HCT116 (cell line): ENCODE data around the gene MRPL33. TPM values are rescaled to one million over a fixed set of nuclear protein-coding genes. Genes with fewer than 3 reads are reported as not detected.

Experiments
- ATAC-seq: fragments of 200-7000 bp; cut with Tn5 transposase; 2 replicates; pipeline ENCODE4 v1.9.1; 2020; ENCODE audit warnings: mild to moderate bottlenecking, moderate library complexity
- BruUV-seq: library from RNA; stranded (reverse); fragments of 400-500 nt; replicated peaks from 2 replicates; lab custom pipeline; 2021; lab: Mats Ljungman, UMichigan
- CTCF ChIA-PET: fragments of 300-600 bp; sonication (Branson Sonifier 250); formaldehyde crosslinking; loops from one replicate; lab custom pipeline; 2021; ENCODE audit warnings: antibody characterized with exemption; lab: Charles Lee
- POLR2A ChIA-PET: fragments of 300-600, 350-600 bp; sonication (Branson Sonifier 250); formaldehyde crosslinking; loops from one replicate; lab custom pipeline; 2021; ENCODE audit warnings: antibody characterized with exemption; lab: Charles Lee
- RAD21 ChIA-PET, 2 experiments: fragments of 300-600 bp; sonication (Branson Sonifier 250); formaldehyde crosslinking; loops; one replicate each; lab custom pipeline; 2023; ENCODE audit warnings: low total read pairs in 2 of 2; ENCODE audit not compliant: uncharacterized antibody in 2 of 2, unreplicated experiment in 2 of 2, low non-redundant PET in 1 of 2; lab: Charles Lee
- DNase-seq: peaks from one replicate; pipeline ENCODE4 v3.0.0-alpha.2; 2010; ENCODE audit warnings: low read depth, low spot score
- H2AFZ ChIP-seq: fragments of 200-600 bp; shearing (Covaris generic), sonication (generic); 2 replicates; pipeline ENCODE4 v1.6.1; 2017; ENCODE audit warnings: low read depth, mixed run types, mixed read lengths, antibody characterized with exemption, low read length; ENCODE audit not compliant: poor library complexity, severe bottlenecking
- H3K27ac ChIP-seq: 2 replicates; pipeline ENCODE4 v1.5.1; 2012; ENCODE audit warnings: low read depth, low read length
- H3K27me3 ChIP-seq: fragments of 200-600 bp; sonication (generic); 2 replicates; pipeline ENCODE4 v1.6.1; 2016; ENCODE audit warnings: mixed run types, low read length, mixed read lengths; ENCODE audit not compliant: insufficient read depth
- H3K36me3 ChIP-seq, 2 experiments: fragments of 200-500 bp in 1 of 2; fragments of 200-600 bp in 1 of 2; sonication (Bioruptor generic) in 1 of 2; sonication (generic) in 1 of 2; 2 replicates each; pipeline versions ENCODE4 v1.5.1 to v1.6.1; 2014 to 2016; ENCODE audit warnings: low read length in 2 of 2, inconsistent platforms in 1 of 2, mixed read lengths in 1 of 2, mixed run types in 1 of 2; ENCODE audit not compliant: insufficient read depth in 2 of 2, control insufficient read depth in 1 of 2
- H3K4me1 ChIP-seq, 2 experiments: fragments of 200-600 bp in 1 of 2; sonication (generic) in 1 of 2; 2 replicates each; pipeline versions ENCODE4 v1.5.1 to v1.6.1; 2012 to 2017; ENCODE audit warnings: low read length in 2 of 2, inconsistent platforms in 1 of 2, mild to moderate bottlenecking in 1 of 2, mixed read lengths in 1 of 2, mixed run types in 1 of 2, moderate library complexity in 1 of 2; ENCODE audit not compliant: insufficient read depth in 2 of 2, control insufficient read depth in 1 of 2
- H3K4me2 ChIP-seq: fragments of 200-600 bp; sonication (generic); 2 replicates; pipeline ENCODE4 v1.6.1; 2017; ENCODE audit warnings: mixed run types, low read length, mixed read lengths
- H3K4me3 ChIP-seq, 2 experiments: fragments of 200-600 bp in 1 of 2; sonication (generic) in 1 of 2; replicated peaks in 1 of 2; 2 replicates each; pipeline ENCODE4 v1.5.1; 2011 to 2016; ENCODE audit warnings: low read length in 2 of 2, control low read depth in 1 of 2, low read depth in 1 of 2, mild to moderate bottlenecking in 1 of 2, mixed read lengths in 1 of 2, mixed run types in 1 of 2
- H3K79me2 ChIP-seq: fragments of 200-600 bp; sonication (generic); 2 replicates; pipeline ENCODE4 v1.6.1; 2017; ENCODE audit warnings: mild to moderate bottlenecking, mixed run types, low read length, moderate library complexity, mixed read lengths; ENCODE audit not compliant: insufficient read depth
- H3K9ac ChIP-seq: fragments of 200-600 bp; sonication (generic); 2 replicates; pipeline ENCODE4 v1.6.1; 2016; ENCODE audit warnings: low read length, mixed read lengths
- H3K9me2 ChIP-seq: fragments of 200-600 bp; sonication (generic), shearing (Covaris generic); 2 replicates; pipeline ENCODE4 v1.6.1; 2017; ENCODE audit warnings: mixed run types, mild to moderate bottlenecking, moderate library complexity; ENCODE audit not compliant: insufficient read depth
- H3K9me3 ChIP-seq, 2 experiments: fragments of 200-500 bp in 1 of 2; fragments of 200-600 bp in 1 of 2; sonication (Bioruptor generic) in 1 of 2; sonication (generic) in 1 of 2; 2 replicates each; pipeline ENCODE4 v1.6.1; 2014 to 2017; ENCODE audit warnings: low read length in 2 of 2, mixed read lengths in 2 of 2, inconsistent platforms in 1 of 2, low read depth in 1 of 2, mild to moderate bottlenecking in 1 of 2, mixed run types in 1 of 2, moderate library complexity in 1 of 2; ENCODE audit not compliant: control insufficient read depth in 1 of 2, insufficient read depth in 1 of 2
- H4K20me1 ChIP-seq: fragments of 200-600 bp; sonication (generic), shearing (Covaris generic); 2 replicates; pipeline ENCODE4 v1.6.1; 2017; ENCODE audit warnings: mixed run types, mild to moderate bottlenecking, moderate library complexity; ENCODE audit not compliant: insufficient read depth
- CBX3 ChIP-seq: IDR thresholded peaks from 2 replicates; pipeline ENCODE4 v1.6.1; 2012; ENCODE audit warnings: low read depth
- EGR1 ChIP-seq: IDR thresholded peaks from 2 replicates; pipeline ENCODE4 v1.6.1; 2012; ENCODE audit warnings: low read depth
- FOSL1 ChIP-seq: IDR thresholded peaks from 2 replicates; pipeline ENCODE4 v1.6.1; 2012; ENCODE audit warnings: low read depth
- RAD21 ChIP-seq: IDR thresholded peaks from 2 replicates; pipeline ENCODE4 v1.6.1; 2012; ENCODE audit warnings: low read depth, mild to moderate bottlenecking
- ZFX ChIP-seq: fragments of 450-650 bp; IDR thresholded peaks from 2 replicates; pipeline ENCODE4 v1.6.1; 2017
- intact Hi-C: fragments of 100-400 bp; cut with micrococcal nuclease; formaldehyde crosslinking; loops from 2 replicates; pipeline ENCODE4 v1.10.0; 2022
- total RNA-seq: library from RNA; stranded (reverse); gene quantifications from one replicate; pipeline ENCODE4 v1.2.1, GENCODE V29; 2021; ENCODE audit not compliant: unreplicated experiment
- TF ChIP-seq, protein P1 (sequence below): IDR thresholded peaks from 2 replicates; pipeline ENCODE4 v1.6.1; 2012; ENCODE audit warnings: low read depth
- TF ChIP-seq, protein P2 (sequence below), 3 experiments: fragments of 200-600 bp in 1 of 3; sonication (generic) in 1 of 3; IDR thresholded peaks in 2 of 3; conservative IDR thresholded peaks in 1 of 3; 2 replicates each; pipeline ENCODE4 v1.5.1; 2012 to 2017; ENCODE audit warnings: low read depth in 2 of 3, low read length in 2 of 3, antibody characterized with exemption in 1 of 3, borderline replicate concordance in 1 of 3, control low read depth in 1 of 3, mild to moderate bottlenecking in 1 of 3, mixed read lengths in 1 of 3, mixed run types in 1 of 3, moderate library complexity in 1 of 3; ENCODE audit not compliant: insufficient read depth in 1 of 3

The MRPL33 gene
- total RNA-seq, 1 experiment from 2014 or later: 66.3 TPM

DNA sequence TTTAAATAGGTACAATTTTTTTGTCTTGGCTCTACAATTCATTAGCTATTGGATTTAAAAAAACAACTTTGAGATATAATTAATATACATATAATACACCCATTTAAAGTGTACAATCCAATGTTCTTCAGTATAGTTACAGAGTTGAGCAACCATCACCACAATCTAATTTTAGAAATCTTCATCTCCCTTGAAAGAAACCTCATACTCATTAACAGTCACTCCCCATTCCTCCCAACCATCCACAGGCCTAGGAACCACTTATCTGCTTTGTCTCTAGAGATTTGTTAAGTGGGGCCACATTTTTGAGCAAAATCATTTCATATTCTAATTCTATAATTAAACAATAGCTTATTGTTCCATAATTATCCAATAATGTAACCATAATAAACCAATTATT, 32.6 kb downstream of the MRPL33 start:
- Histone ChIP-seq H3K9ac (no peak overlapping the region), H3K9me3 (no peaks in the 10 kb centered on the region), H3K9me2 (no peaks in the 10 kb centered on the region), H3K27me3 (no peaks in the 10 kb centered on the region), H3K4me2 (no peak overlapping the region), H2AFZ (no peak overlapping the region), H3K27ac (no peak overlapping the region), H3K79me2 (no peaks in the 10 kb centered on the region), H3K36me3 (no peaks in the 10 kb centered on the region), H4K20me1 (no peaks in the 10 kb centered on the region), H3K4me1 (peaks cover 12 to 29% of the 10 kb centered on the region in 2 experiments), H3K4me3 (no peak overlapping the region)
- no TSS peak for BruUV-seq
- intact Hi-C loops: no loop called here
- ChIA-PET RAD21 (no interaction called here), POLR2A (no interaction called here), CTCF (interaction anchor here (0.7 kb wide), 1 partner anchor 99 kb away, joined by 3 read pairs; no protein-coding TSS in a partner anchor)
- TF ChIP-seq ZFX (no peak), EGR1 (no peak), RAD21 (no peak), FOSL1 (no peak), CBX3 (no peak)
- TF ChIP-seq, protein P1, sequence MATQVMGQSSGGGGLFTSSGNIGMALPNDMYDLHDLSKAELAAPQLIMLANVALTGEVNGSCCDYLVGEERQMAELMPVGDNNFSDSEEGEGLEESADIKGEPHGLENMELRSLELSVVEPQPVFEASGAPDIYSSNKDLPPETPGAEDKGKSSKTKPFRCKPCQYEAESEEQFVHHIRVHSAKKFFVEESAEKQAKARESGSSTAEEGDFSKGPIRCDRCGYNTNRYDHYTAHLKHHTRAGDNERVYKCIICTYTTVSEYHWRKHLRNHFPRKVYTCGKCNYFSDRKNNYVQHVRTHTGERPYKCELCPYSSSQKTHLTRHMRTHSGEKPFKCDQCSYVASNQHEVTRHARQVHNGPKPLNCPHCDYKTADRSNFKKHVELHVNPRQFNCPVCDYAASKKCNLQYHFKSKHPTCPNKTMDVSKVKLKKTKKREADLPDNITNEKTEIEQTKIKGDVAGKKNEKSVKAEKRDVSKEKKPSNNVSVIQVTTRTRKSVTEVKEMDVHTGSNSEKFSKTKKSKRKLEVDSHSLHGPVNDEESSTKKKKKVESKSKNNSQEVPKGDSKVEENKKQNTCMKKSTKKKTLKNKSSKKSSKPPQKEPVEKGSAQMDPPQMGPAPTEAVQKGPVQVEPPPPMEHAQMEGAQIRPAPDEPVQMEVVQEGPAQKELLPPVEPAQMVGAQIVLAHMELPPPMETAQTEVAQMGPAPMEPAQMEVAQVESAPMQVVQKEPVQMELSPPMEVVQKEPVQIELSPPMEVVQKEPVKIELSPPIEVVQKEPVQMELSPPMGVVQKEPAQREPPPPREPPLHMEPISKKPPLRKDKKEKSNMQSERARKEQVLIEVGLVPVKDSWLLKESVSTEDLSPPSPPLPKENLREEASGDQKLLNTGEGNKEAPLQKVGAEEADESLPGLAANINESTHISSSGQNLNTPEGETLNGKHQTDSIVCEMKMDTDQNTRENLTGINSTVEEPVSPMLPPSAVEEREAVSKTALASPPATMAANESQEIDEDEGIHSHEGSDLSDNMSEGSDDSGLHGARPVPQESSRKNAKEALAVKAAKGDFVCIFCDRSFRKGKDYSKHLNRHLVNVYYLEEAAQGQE: no peak
- TF ChIP-seq, protein P2, sequence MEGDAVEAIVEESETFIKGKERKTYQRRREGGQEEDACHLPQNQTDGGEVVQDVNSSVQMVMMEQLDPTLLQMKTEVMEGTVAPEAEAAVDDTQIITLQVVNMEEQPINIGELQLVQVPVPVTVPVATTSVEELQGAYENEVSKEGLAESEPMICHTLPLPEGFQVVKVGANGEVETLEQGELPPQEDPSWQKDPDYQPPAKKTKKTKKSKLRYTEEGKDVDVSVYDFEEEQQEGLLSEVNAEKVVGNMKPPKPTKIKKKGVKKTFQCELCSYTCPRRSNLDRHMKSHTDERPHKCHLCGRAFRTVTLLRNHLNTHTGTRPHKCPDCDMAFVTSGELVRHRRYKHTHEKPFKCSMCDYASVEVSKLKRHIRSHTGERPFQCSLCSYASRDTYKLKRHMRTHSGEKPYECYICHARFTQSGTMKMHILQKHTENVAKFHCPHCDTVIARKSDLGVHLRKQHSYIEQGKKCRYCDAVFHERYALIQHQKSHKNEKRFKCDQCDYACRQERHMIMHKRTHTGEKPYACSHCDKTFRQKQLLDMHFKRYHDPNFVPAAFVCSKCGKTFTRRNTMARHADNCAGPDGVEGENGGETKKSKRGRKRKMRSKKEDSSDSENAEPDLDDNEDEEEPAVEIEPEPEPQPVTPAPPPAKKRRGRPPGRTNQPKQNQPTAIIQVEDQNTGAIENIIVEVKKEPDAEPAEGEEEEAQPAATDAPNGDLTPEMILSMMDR (IDR thresholded peaks at IDR 0.05 in 2 of 3, conservative IDR thresholded peaks at IDR 0.05 in 1 of 3; ENCODE audit: borderline replicate concordance in 1 of 3, insufficient read depth in 1 of 3, low read depth in 2 of 3, low read length in 2 of 3): no peak
- DNase-seq: no peak
- ATAC-seq: no peak
